MM.1S (cell line): ENCODE data around the gene SUPT6H.

ENCODE experiments used
- CTCF ChIP-seq: fragments of 300-600 bp; sonication (generic); IDR thresholded peaks from 2 replicates; pipeline ENCODE4 v1.5.1; 2016; ENCODE audit warnings: antibody characterized with exemption, low read length, mixed read lengths
- EZH2 ChIP-seq: fragments of 300-600 bp; sonication (generic); optimal IDR thresholded peaks from 2 replicates; pipeline ENCODE3; 2017; ENCODE audit warnings: low read depth, mild to moderate bottlenecking, antibody characterized with exemption, low read length, mixed read lengths

GRCh38 chr17:28733346-28733745 is 71.3 kb downstream of the SUPT6H start:
- no peak for TF ChIP-seq CTCF
- no peak for TF ChIP-seq EZH2
